ENCODE results near the gene MMP15.

GRCh38 chr16:57988929-57989328 lies 36.6 kb upstream of the MMP15 start:
- TF ChIP-seq EZH2 (IDR thresholded peaks at IDR 0.05; ENCODE audit: borderline replicate concordance, low read depth, low read length, severe bottlenecking) (no peak), POLR2A (IDR thresholded peaks at IDR 0.05; ENCODE audit: low read depth, low read length) (no peak), POLR2AphosphoS5 (IDR thresholded peaks at IDR 0.05; ENCODE audit: insufficient read depth, low read depth, low read length) (no peak), CTCF (IDR thresholded peaks at IDR 0.05; ENCODE audit: extremely low read depth in 1 of 2, insufficient read depth in 1 of 2, low read depth in 1 of 2, low read length in 2 of 2) (no peak), JUN (IDR thresholded peaks at IDR 0.05; ENCODE audit: borderline replicate concordance, insufficient read depth, insufficient read length, low read depth) (no peak), FOS (IDR thresholded peaks at IDR 0.05; ENCODE audit: borderline replicate concordance, insufficient read depth, low read length) (no peak)

All from endothelial cell of umbilical vein (primary cell).